Stimulated activated memory B cell treated with anti-CD40 and anti-IgM and Interleukin-4, amounts not matched to agents 10 μg/mL and 1 μg/mL and 100 μg/mL, for 72 hours (primary cell): ENCODE results near the gene CD8B2.
"Not testable (repeated sequence)": the region's sequence is repeated elsewhere in the genome, so short reads cannot be mapped to it uniquely, and the experiment has no call there.

Experiments used
- ATAC-seq: fragments of 150-1000 bp; cut with Tn5 transposase; 2 replicates; pipeline ENCODE4 v1.10.0; 2021
- H3K27ac Mint-ChIP-seq: one replicate; pipeline ENCODE4 v1.8.0; 2022; ENCODE audit warnings: mild to moderate bottlenecking, mixed read lengths
- H3K27me3 Mint-ChIP-seq: one replicate; pipeline ENCODE4 v1.8.0; 2022; ENCODE audit warnings: mixed read lengths
- H3K36me3 Mint-ChIP-seq: one replicate; pipeline ENCODE4 v1.8.0; 2022; ENCODE audit warnings: mixed read lengths
- H3K4me1 Mint-ChIP-seq: one replicate; pipeline ENCODE4 v1.8.0; 2022; ENCODE audit warnings: mixed read lengths
- H3K4me3 Mint-ChIP-seq: one replicate; pipeline ENCODE4 v1.8.0; 2022; ENCODE audit warnings: mild to moderate bottlenecking, moderate library complexity, mixed read lengths
- H3K9me3 Mint-ChIP-seq: one replicate; pipeline ENCODE4 v1.8.0; 2022; ENCODE audit warnings: mixed read lengths

CD8B2 gene

DNA sequence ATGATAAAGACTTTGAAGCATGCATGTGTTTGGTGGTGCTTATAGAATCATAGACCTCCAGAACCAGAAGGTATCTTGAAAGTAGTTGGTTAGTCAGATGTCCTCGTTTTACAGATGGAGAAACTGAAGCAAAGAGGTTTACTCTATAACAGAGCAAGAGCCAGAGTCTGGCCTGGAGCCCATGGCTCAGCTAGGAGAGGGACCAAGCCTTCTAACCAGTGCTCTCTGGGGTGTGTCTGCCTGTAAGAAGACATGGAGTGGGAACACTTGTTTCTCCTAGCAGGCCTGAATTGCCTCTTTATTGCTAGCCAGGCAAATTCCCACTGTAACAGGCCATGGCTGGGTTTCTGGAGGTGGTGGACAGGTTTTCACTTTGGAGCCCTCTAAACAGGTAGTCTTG, 67.9 kb downstream of the CD8B2 start:
- Mint-ChIP-seq H3K27ac (no peak overlapping the region), H3K27me3 (no peaks in the 10 kb centered on the region), H3K36me3 (no peaks in the 10 kb centered on the region), H3K4me3 (no peak overlapping the region), H3K4me1 (no peaks in the 10 kb centered on the region), H3K9me3 (peaks cover 7% of the 10 kb centered on the region)
- no peak for ATAC-seq

DNA sequence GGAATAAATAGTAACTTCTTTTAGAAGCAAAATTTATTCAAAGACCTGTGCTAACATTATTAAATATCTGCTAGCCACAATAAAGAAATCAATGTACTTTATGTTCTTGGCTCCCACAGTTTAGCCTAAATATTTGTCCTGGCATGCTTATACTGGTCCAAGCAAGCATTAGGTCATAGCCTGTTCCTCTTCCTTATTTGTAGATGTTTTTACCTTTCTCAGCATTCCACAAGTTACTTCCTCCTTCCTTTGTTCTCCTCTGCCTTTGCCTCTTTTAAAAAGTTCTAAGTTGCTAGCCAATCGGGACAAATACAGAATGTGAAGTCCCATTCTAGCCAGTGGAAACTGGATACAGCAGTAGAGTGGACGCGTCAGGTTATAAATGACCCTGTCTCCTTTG, 72.6 kb downstream of the CD8B2 start:
- not testable (repeated sequence) for H3K4me3 Mint-ChIP-seq, H3K9me3 Mint-ChIP-seq, ATAC-seq, H3K36me3 Mint-ChIP-seq, H3K27ac Mint-ChIP-seq, H3K4me1 Mint-ChIP-seq
- peaks cover 12% of the 10 kb centered on the region for H3K27me3 Mint-ChIP-seq

DNA sequence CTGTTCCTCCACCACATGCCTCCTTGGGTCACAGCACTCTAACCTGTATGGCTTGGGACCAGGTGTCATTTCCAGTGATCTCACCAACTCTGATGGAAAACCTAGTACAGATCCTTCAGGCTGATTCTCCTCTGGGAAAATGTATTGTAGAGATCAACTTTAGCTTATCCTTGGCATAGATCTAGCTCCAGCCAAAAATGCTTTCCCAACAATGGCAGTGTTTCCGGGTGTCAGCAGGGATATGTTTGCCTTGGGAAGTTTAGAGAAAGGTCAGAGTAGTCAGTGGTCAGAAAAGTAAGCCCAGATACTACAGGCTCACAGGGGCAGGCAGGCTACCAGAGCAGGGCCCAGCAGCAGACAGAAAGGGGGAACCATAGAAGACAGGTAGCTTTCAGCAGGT, 73.6 kb downstream of the CD8B2 start:
- no peaks in the 10 kb centered on the region for H3K36me3 Mint-ChIP-seq
- no peak for ATAC-seq
- H3K4me1 Mint-ChIP-seq: no peaks in the 10 kb centered on the region
- H3K27ac Mint-ChIP-seq: no peak overlapping the region
- H3K27me3 Mint-ChIP-seq: peaks cover 12% of the 10 kb centered on the region
- H3K9me3 Mint-ChIP-seq: peaks cover 7% of the 10 kb centered on the region
- no peak overlapping the region for H3K4me3 Mint-ChIP-seq

DNA sequence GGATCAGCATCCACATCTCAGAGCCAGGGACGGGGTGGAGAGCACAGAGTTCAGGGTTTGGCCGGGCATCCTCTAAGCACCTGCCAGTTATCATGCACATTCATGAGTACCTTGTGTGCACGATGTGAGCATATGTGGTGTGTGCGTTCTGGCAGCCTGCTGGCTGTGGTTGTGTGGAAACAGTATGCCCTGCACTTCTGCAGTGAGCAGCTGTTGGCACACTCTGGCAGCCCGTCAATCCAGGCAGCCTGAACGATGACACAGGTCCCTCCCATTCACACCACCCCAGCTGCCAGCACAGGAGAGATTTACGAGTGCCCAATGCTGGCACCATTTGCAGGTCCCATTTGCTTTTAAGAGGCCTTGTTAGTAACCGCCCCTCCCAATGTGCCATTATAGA, 74.2 kb downstream of the CD8B2 start:
- ATAC-seq: no peak
- Mint-ChIP-seq H3K27me3 (peaks cover 12% of the 10 kb centered on the region), H3K27ac (no peak overlapping the region), H3K36me3 (no peaks in the 10 kb centered on the region), H3K4me1 (no peaks in the 10 kb centered on the region), H3K9me3 (peaks cover 5% of the 10 kb centered on the region), H3K4me3 (no peak overlapping the region)

DNA sequence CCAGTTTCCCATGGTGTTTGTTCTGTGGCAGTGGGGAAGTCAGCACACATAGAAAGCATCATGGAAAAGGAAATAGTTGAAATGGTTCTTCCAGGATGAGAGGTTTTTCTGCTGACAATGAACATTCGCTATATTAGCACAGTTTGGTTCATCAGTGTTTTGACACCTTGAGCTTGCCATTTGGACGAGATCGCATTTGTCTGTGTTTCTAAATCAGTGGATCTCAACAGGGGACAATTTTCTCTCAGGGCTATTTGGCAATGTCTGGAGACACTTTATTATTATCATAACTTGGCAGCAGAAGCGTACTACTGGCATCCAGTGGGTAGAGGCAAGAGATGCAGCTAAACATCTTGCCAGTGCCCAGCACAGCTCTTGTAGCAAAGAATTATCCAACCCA, 74.6 kb downstream of the CD8B2 start:
- H3K9me3 Mint-ChIP-seq: peaks cover 3% of the 10 kb centered on the region
- H3K27me3 Mint-ChIP-seq: peaks cover 14% of the 10 kb centered on the region
- no peak overlapping the region for H3K27ac Mint-ChIP-seq
- H3K4me1 Mint-ChIP-seq: no peaks in the 10 kb centered on the region
- ATAC-seq: no peak
- H3K36me3 Mint-ChIP-seq: no peaks in the 10 kb centered on the region
- no peak overlapping the region for H3K4me3 Mint-ChIP-seq

DNA sequence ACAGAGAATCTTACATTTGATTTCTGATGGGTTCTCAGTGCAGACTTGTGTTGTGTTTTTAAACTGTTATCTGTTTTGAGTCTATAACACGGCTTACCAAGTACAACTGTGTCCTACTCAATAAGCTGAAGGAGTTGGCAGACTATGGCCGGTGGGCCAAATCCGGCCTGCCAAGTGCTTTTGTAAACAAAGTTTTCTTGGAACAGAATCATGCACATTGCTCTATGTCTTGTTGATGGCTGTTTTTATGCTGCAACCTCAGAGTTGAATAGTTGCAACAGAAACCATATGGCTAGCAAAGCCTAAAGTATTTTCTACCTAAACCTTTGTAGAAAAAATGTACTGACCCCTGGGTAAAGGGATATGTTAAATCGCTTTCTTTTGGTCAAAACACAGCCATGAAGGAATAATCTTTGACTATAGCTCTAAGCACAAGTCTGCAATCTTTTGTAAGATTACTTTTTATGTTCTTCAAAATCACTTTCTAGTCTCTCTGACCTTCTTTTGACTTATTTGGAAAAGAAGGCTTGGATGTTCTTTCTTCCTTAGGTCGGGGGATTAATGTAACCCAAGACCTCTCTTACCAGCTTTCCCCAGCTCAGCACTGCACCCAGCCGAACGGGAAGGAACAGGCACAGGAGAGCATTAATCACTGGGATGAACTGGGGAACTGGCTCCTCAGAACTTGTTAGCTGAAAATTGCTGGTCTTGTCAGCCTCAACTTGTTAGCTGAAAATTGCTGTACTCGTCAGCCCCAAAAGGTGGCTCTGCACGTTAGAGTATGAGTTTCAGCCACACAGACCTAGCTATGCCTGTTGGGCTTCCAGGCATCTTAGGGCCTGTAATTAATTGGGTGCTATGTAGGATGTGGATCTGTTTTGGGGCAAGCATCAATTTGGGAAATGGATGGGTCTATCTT, 75.4 kb downstream of the CD8B2 start:
- H3K4me3 Mint-ChIP-seq: no peak overlapping the region
- no peaks in the 10 kb centered on the region for H3K36me3 Mint-ChIP-seq
- no peak overlapping the region for H3K27ac Mint-ChIP-seq
- no peaks in the 10 kb centered on the region for H3K4me1 Mint-ChIP-seq
- H3K27me3 Mint-ChIP-seq: peaks cover 22% of the 10 kb centered on the region
- no peaks in the 10 kb centered on the region for H3K9me3 Mint-ChIP-seq
- ATAC-seq: no peak

DNA sequence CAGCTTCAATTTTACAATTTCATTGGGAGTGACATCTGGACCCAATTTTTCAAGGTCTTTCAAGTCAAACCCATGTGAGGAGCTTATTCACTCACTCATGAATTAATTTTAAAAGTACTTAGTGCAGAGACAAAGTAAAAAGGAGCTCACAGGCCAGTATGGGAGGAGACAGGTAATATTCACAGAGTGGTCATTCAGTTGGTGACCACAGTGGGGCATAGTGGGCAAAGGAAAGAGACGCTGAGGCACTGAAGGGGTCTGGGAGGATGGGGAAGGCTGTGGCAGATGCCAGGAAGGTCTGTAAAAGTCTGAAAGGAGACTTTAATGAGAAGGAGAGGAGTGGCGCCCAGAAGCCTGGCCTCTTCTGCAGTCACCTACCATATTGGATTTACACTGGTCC, 76.0 kb downstream of the CD8B2 start:
- no peaks in the 10 kb centered on the region for H3K9me3 Mint-ChIP-seq
- H3K27ac Mint-ChIP-seq: no peak overlapping the region
- ATAC-seq: no peak
- no peak overlapping the region for H3K4me3 Mint-ChIP-seq
- H3K27me3 Mint-ChIP-seq: peaks cover 28% of the 10 kb centered on the region
- no peaks in the 10 kb centered on the region for H3K4me1 Mint-ChIP-seq
- no peaks in the 10 kb centered on the region for H3K36me3 Mint-ChIP-seq

DNA sequence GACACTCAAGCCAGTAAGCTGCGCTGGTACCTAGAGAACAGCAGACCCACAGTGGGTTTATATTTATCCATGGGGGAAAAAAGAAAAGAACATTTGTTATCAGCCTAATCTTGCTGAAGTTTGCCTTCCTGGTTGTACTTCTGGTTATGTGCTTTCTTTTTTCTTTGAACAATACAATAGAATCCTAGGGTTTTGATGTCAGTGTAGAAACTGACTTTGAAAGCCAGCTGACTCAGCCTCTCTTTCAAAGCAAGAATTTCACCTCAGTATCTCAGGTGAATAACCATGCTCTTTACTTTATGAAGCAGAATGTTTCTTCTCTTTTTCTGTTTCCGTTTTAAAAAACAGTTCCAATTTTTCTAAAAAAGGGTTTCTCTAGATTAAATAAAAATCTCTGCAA, 78.4 kb downstream of the CD8B2 start:
- Mint-ChIP-seq H3K27me3 (peaks cover 50% of the 10 kb centered on the region), H3K36me3 (no peaks in the 10 kb centered on the region), H3K27ac (no peak overlapping the region), H3K9me3 (no peaks in the 10 kb centered on the region), H3K4me3 (no peak overlapping the region), H3K4me1 (no peaks in the 10 kb centered on the region)
- ATAC-seq: no peak

DNA sequence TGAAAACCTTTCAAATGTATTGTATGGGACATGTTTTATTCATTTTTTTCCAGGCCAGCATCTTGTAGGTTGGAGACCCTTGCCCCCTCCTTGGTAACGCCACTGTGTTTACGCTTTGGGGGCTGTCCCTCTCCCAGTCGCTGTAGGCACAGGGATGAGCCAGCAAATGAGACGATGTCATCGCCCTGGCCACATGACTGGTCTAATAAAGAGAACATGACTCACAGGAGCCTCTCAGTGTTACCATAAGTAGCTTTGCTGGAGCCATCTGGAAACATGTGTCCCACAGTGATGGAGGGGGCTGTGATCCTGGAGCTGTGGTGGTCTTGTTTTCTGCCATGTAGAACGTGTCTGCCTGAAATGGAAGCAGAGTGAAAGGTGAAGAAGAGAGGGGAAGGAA, 78.9 kb downstream of the CD8B2 start:
- ATAC-seq: no peak
- no peaks in the 10 kb centered on the region for H3K36me3 Mint-ChIP-seq
- no peak overlapping the region for H3K27ac Mint-ChIP-seq
- H3K27me3 Mint-ChIP-seq: peaks cover 55% of the 10 kb centered on the region
- H3K4me1 Mint-ChIP-seq: no peaks in the 10 kb centered on the region
- H3K4me3 Mint-ChIP-seq: no peak overlapping the region
- no peaks in the 10 kb centered on the region for H3K9me3 Mint-ChIP-seq

DNA sequence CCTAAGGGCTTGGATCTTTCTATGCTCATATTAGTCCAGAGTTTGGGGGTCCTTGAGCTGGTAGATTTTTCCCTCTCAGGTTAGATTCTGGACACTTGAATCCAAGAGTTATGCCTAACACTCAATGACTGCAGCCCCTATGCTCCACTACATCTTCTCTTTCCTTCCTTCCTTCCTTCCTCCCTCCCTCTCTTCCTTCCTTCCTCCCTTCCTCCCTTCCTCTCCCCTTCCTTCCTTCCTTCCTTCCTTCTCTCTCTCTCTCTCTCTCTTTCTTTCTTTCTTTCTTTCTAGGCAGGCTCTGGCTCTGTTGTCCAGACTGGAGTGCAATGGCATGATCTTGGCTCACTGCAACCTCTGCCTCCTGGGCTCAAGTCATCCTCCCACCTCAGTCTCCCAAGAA, 79.3 kb downstream of the CD8B2 start:
- not testable (repeated sequence) for ATAC-seq, H3K4me1 Mint-ChIP-seq, H3K27ac Mint-ChIP-seq, H3K36me3 Mint-ChIP-seq, H3K9me3 Mint-ChIP-seq, H3K4me3 Mint-ChIP-seq
- H3K27me3 Mint-ChIP-seq: peaks cover 59% of the 10 kb centered on the region

DNA sequence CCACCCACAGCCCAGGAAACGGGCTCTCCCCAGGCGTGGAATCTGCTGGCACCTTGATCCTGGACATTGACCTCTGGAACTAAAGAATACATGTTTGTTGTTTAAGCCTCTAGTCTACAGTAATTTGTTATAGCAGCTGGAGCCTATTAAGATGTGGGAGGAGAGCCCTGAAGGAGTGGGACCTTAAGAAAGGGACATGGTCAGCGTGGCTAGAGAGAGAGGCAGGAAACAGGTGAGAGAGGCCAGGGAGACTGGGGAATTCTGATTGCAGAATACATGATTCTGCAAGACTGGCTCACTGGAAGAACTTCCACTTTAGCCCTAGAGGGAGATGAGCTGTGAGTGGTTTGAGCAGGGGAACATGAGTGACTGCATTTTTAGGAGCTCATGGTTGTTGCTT, 83.2 kb downstream of the CD8B2 start:
- H3K4me3 Mint-ChIP-seq: no peak overlapping the region
- no peaks in the 10 kb centered on the region for H3K4me1 Mint-ChIP-seq
- no peaks in the 10 kb centered on the region for H3K9me3 Mint-ChIP-seq
- no peak overlapping the region for H3K27ac Mint-ChIP-seq
- no peak for ATAC-seq
- H3K36me3 Mint-ChIP-seq: no peaks in the 10 kb centered on the region
- H3K27me3 Mint-ChIP-seq: peaks cover 51% of the 10 kb centered on the region
